HepG2 (cell line): ENCODE results near the gene OR6B3. TPM values are rescaled to one million over a fixed set of nuclear protein-coding genes. Genes with fewer than 3 reads are reported as not detected.

Experiments used
- ATAC-seq: fragments of 200-7000 bp; cut with Tn5 transposase; 3 replicates; pipeline ENCODE4 v1.9.1; 2020; ENCODE audit warnings: mild to moderate bottlenecking, moderate library complexity
- BruUV-seq: library from RNA; stranded (reverse); fragments of 400-500 nt; replicated peaks from 2 replicates; lab custom pipeline; 2021; lab: Mats Ljungman, UMichigan
- CTCF ChIA-PET: fragments of 300-600 bp; formaldehyde crosslinking; extraction: SDS; loops from one replicate; lab custom pipeline; 2021; ENCODE audit warnings: low total read pairs, inconsistent platforms, low intra/inter-chr PET ratio; lab: Yijun Ruan, JAX
- POLR2A ChIA-PET: fragments of 350-600 bp; sonication (Branson Sonifier 250); formaldehyde crosslinking; loops from one replicate; lab custom pipeline; 2020; ENCODE audit warnings: antibody characterized with exemption, inconsistent platforms; lab: Yijun Ruan, JAX
- DNase-seq: peaks from one replicate; pipeline ENCODE4 v3.0.0-alpha.2; 2015; ENCODE audit warnings: low spot score
- FAIRE-seq: peaks from 3 replicates; lab custom pipeline; 2011; peaks lifted over from hg19 to GRCh38; lab: Jason Lieb, UNC
- H2AFZ ChIP-seq: one replicate; pipeline ENCODE4 v1.6.1; 2011; ENCODE audit warnings: low read length, inconsistent platforms
- H3K27ac ChIP-seq: fragments of 300-600 bp; 3 replicates; pipeline ENCODE4 v1.8.0; 2011; ENCODE audit warnings: mixed run types, mild to moderate bottlenecking, mixed read lengths, low read length, inconsistent platforms; ENCODE audit not compliant: insufficient read depth; ENCODE audit errors: extremely low read length
- H3K27me3 ChIP-seq, 2 experiments: fragments of 200-600 bp in 1 of 2; 2 replicates in 1 of 2; 3 replicates in 1 of 2; pipeline versions ENCODE4 v1.6.0 to v1.8.0; 2011; ENCODE audit warnings: low read length in 2 of 2, mild to moderate bottlenecking in 2 of 2, moderate library complexity in 2 of 2, inconsistent platforms in 1 of 2; ENCODE audit not compliant: insufficient read depth in 2 of 2, control insufficient read depth in 1 of 2
- H3K36me3 ChIP-seq, 2 experiments: fragments of 200-600 bp in 1 of 2; replicated peaks in 1 of 2; 2 replicates in 1 of 2; 3 replicates in 1 of 2; pipeline versions ENCODE4 v1.5.1 to v1.8.0; 2011; ENCODE audit warnings: low read length in 2 of 2, inconsistent platforms in 1 of 2; ENCODE audit not compliant: insufficient read depth in 2 of 2, control insufficient read depth in 1 of 2
- H3K4me1 ChIP-seq: 2 replicates; pipeline ENCODE4 v1.5.1; 2012; ENCODE audit warnings: low read length, inconsistent platforms; ENCODE audit not compliant: insufficient read depth
- H3K4me2 ChIP-seq: 2 replicates; pipeline ENCODE4 v1.6.0; 2011; ENCODE audit warnings: low read depth, low read length, inconsistent platforms
- H3K4me3 ChIP-seq, 3 experiments: fragments of 200-600 bp in 1 of 3; sonication (generic), shearing (Covaris generic) in 1 of 3; replicated peaks in 1 of 3; 2 replicates each; pipeline ENCODE4 v1.5.1; 2011 to 2016; ENCODE audit warnings: low read length in 3 of 3, inconsistent platforms in 2 of 3, low read depth in 2 of 3, mild to moderate bottlenecking in 2 of 3, control low read depth in 1 of 3, mixed read lengths in 1 of 3; ENCODE audit not compliant: insufficient read depth in 1 of 3
- H3K79me2 ChIP-seq: one replicate; pipeline ENCODE4 v1.6.1; 2011; ENCODE audit warnings: low read length, inconsistent platforms; ENCODE audit not compliant: insufficient read depth
- H3K9ac ChIP-seq: 2 replicates; pipeline ENCODE4 v1.6.0; 2011; ENCODE audit warnings: mild to moderate bottlenecking, low read depth, low read length, inconsistent platforms; ENCODE audit not compliant: insufficient read depth
- H3K9me3 ChIP-seq: 2 replicates; pipeline ENCODE4 v1.5.1; 2012; ENCODE audit warnings: mild to moderate bottlenecking, low read length
- H4K20me1 ChIP-seq: 2 replicates; pipeline ENCODE4 v1.6.0; 2011; ENCODE audit warnings: inconsistent platforms, mild to moderate bottlenecking, low read length, moderate library complexity; ENCODE audit not compliant: insufficient read depth
- ERF ChIP-seq: IDR thresholded peaks from 2 replicates; pipeline ENCODE4 v1.6.1; 2018; ENCODE audit warnings: missing biosample characterization, missing genetic modification reagents
- FOXM1 ChIP-seq: sonication (generic); formaldehyde crosslinking; IDR thresholded peaks from 2 replicates; pipeline ENCODE4 v1.5.0; 2020; ENCODE audit warnings: missing genetic modification reagents
- HNRNPL ChIP-seq: fragments of 200-400 bp; formaldehyde crosslinking; IDR thresholded peaks from 2 replicates; pipeline ENCODE4 v1.6.1; 2017; ENCODE audit warnings: mild to moderate bottlenecking, low read depth, low read length
- SOX13 ChIP-seq, 3 experiments: fragments of 450-650 bp in 1 of 3; sonication (generic) in 1 of 3; formaldehyde crosslinking in 1 of 3; IDR thresholded peaks in 2 of 3; conservative IDR thresholded peaks in 1 of 3; 2 replicates each; pipeline versions ENCODE4 v1.5.0 to v1.6.1; 2016 to 2020; ENCODE audit warnings: antibody characterized with exemption in 1 of 3, mild to moderate bottlenecking in 1 of 3, missing compliant biosample characterization in 1 of 3, missing genetic modification reagents in 1 of 3, moderate library complexity in 1 of 3
- SOX5 ChIP-seq: IDR thresholded peaks from 2 replicates; pipeline ENCODE4 v1.6.1; 2016; ENCODE audit warnings: borderline replicate concordance
- ZNF12 ChIP-seq: sonication (generic); formaldehyde crosslinking; IDR thresholded peaks from 2 replicates; pipeline ENCODE4 v1.5.0; 2020; ENCODE audit warnings: missing genetic modification reagents
- WGBS: methylation state at CpG from one replicate; pipeline ENCODE4 v1.1.6; 2017; ENCODE audit warnings: low lambda C conversion rate; 5-methylcytosine and 5-hydroxymethylcytosine counted together
- in situ Hi-C: cut with HindIII; loops from 2 replicates; pipeline ENCODE4 v1.10.0; 2017; ENCODE audit warnings: low pct_unique_long_range_greater_than_20kb; ENCODE audit not compliant: extremely low pct_ligation_motif_present
- intact Hi-C: fragments of 100-400 bp; cut with micrococcal nuclease; formaldehyde crosslinking; loops from one replicate; pipeline ENCODE4 v1.10.0; 2022; ENCODE audit not compliant: unreplicated experiment
- polyA plus RNA-seq, 8 experiments: library from polyadenylated mRNA; depleted of rRNA in 3 of 8; stranded (reverse) in 7 of 8; unstranded in 1 of 8; fragments of >200 nt; fragmentation: Illumina TruSeq in 4 of 8; extraction: Trizol in 4 of 8; gene quantifications; 2 replicates each; pipeline versions ENCODE4 v1.2.1 to v1.2.3, GENCODE V29; 2011 to 2016; ENCODE audit warnings: low read depth in 4 of 8, missing spikeins in 1 of 8, mixed read lengths in 1 of 8; ENCODE audit not compliant: insufficient read depth in 1 of 8
- total RNA-seq, 5 experiments: library from RNA; depleted of rRNA; stranded (reverse); fragments of >200 nt; fragmentation: Illumina TruSeq; extraction: Trizol; gene quantifications; 2 replicates each; pipeline ENCODE4 v1.2.3, GENCODE V29; 2016; ENCODE audit warnings: low read depth in 1 of 5
- TF ChIP-seq, protein P1 (sequence below): sonication (generic); formaldehyde crosslinking; IDR thresholded peaks from one replicate; pipeline ENCODE4 v1.5.1; 2020; ENCODE audit warnings: mild to moderate bottlenecking, missing genetic modification reagents; ENCODE audit errors: not compliant biosample characterization
- TF ChIP-seq, protein P2 (sequence below): sonication (generic); formaldehyde crosslinking; IDR thresholded peaks from 2 replicates; pipeline ENCODE4 v1.4.0; 2020; ENCODE audit warnings: missing genetic modification reagents
- TF ChIP-seq, protein P3 (sequence below): sonication (generic); formaldehyde crosslinking; IDR thresholded peaks from 2 replicates; pipeline ENCODE4 v1.4.0; 2020; ENCODE audit warnings: missing genetic modification reagents, borderline replicate concordance

The OR6B3 gene
- total and polyA plus RNA-seq, 2 of the 13 experiments (the other 11 are each of a cell fraction or from before 2014, with no cell fraction given): not detected

DNA sequence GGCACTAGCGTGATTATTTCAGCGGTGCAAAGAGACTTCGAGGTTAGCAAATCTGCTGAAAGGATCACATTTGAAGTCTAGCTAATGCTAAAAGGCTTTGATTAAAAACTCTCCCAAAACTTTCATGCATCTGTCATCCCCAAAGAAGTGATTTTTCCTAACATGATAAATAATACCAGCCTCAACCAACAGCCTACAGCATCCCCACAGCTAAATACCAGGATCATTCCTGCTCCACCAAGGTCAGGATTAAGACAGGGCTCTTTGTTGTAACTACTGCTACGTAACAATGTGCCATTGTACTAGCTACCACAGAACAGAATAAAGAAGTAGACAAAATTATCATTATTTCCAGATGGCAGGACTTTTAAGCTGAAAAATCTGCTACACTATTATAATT is 1.6 kb downstream of the OR6B3 start:
- in situ Hi-C loops (no loop called here), intact Hi-C loops (no loop called here)
- Histone ChIP-seq H3K79me2 (no peaks in the 10 kb centered on the region), H3K27ac (no peak overlapping the region), H4K20me1 (no peaks in the 10 kb centered on the region; the same call in 1 of the 2 replicates), H3K4me3 (no peak overlapping the region), H3K9ac (no peak overlapping the region), H3K27me3 (peaks cover 5 to 87% of the 10 kb centered on the region in 2 experiments; a peak in 4 of 5 replicates), H3K4me2 (no peak overlapping the region), H3K9me3 (no peaks in the 10 kb centered on the region), H3K36me3 (no peaks in the 10 kb centered on the region), H3K4me1 (peaks cover 11% of the 10 kb centered on the region; the same call in 1 of the 2 replicates), H2AFZ (no peak overlapping the region)
- WGBS: 21% methylated on average over 4 of the region's 4 CpGs
- ChIA-PET POLR2A (interaction anchor here (1.5 kb wide), 1 partner anchor 26 kb away, joined by 4 read pairs; the partner anchor contains the start of gene NDUFA10), CTCF (no interaction called here)
- FAIRE-seq: no peak
- ATAC-seq: no peak
- BruUV-seq: no TSS peak
- peak; percentile 20 for DNase-seq
- TF ChIP-seq HNRNPL (no peak), FOXM1 (CRISPR knock-in tag) (no peak), SOX13 (IDR thresholded peaks at IDR 0.05) (no peak), SOX13 (CRISPR knock-in tag; conservative IDR thresholded peaks at IDR 0.05 in 1 of 2, IDR thresholded peaks at IDR 0.05 in 1 of 2) (peak in 1 of 2 experiments; percentile 76; a peak in 2 of 4 replicates), ZNF12 (peak; percentile 96), ERF (CRISPR knock-in tag) (no peak), SOX5 (CRISPR knock-in tag) (peak; percentile 43; the same call in 1 of the 2 replicates)
- TF ChIP-seq, protein P1, sequence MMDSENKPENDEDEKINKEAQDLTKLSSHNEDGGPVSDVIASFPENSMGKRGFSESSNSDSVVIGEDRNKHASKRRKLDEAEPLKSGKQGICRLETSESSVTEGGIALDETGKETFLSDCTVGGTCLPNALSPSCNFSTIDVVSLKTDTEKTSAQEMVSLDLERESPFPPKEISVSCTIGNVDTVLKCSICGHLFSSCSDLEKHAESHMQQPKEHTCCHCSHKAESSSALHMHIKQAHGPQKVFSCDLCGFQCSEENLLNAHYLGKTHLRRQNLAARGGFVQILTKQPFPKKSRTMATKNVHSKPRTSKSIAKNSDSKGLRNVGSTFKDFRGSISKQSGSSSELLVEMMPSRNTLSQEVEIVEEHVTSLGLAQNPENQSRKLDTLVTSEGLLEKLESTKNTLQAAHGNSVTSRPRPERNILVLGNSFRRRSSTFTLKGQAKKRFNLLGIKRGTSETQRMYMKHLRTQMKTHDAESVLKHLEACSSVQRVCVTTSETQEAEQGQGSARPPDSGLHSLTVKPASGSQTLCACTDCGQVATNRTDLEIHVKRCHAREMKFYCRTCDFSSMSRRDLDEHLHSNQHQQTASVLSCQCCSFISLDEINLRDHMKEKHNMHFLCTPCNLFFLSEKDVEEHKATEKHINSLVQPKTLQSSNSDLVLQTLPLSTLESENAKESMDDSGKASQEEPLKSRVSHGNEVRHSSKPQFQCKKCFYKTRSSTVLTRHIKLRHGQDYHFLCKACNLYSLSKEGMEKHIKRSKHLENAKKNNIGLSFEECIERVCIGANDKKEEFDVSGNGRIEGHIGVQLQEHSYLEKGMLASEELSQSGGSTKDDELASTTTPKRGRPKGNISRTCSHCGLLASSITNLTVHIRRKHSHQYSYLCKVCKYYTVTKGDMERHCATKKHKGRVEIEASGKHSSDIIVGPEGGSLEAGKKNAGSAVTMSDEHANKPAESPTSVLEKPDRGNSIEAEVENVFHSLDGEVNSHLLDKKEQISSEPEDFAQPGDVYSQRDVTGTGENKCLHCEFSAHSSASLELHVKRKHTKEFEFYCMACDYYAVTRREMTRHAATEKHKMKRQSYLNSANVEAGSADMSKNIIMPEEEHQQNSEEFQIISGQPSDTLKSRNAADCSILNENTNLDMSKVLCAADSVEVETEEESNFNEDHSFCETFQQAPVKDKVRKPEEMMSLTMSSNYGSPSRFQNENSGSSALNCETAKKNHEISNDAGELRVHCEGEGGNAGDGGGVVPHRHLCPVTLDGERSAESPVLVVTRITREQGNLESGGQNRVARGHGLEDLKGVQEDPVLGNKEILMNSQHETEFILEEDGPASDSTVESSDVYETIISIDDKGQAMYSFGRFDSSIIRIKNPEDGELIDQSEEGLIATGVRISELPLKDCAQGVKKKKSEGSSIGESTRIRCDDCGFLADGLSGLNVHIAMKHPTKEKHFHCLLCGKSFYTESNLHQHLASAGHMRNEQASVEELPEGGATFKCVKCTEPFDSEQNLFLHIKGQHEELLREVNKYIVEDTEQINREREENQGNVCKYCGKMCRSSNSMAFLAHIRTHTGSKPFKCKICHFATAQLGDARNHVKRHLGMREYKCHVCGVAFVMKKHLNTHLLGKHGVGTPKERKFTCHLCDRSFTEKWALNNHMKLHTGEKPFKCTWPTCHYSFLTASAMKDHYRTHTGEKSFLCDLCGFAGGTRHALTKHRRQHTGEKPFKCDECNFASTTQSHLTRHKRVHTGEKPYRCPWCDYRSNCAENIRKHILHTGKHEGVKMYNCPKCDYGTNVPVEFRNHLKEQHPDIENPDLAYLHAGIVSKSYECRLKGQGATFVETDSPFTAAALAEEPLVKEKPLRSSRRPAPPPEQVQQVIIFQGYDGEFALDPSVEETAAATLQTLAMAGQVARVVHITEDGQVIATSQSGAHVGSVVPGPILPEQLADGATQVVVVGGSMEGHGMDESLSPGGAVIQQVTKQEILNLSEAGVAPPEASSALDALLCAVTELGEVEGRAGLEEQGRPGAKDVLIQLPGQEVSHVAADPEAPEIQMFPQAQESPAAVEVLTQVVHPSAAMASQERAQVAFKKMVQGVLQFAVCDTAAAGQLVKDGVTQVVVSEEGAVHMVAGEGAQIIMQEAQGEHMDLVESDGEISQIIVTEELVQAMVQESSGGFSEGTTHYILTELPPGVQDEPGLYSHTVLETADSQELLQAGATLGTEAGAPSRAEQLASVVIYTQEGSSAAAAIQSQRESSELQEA: no peak
- TF ChIP-seq, protein P2, sequence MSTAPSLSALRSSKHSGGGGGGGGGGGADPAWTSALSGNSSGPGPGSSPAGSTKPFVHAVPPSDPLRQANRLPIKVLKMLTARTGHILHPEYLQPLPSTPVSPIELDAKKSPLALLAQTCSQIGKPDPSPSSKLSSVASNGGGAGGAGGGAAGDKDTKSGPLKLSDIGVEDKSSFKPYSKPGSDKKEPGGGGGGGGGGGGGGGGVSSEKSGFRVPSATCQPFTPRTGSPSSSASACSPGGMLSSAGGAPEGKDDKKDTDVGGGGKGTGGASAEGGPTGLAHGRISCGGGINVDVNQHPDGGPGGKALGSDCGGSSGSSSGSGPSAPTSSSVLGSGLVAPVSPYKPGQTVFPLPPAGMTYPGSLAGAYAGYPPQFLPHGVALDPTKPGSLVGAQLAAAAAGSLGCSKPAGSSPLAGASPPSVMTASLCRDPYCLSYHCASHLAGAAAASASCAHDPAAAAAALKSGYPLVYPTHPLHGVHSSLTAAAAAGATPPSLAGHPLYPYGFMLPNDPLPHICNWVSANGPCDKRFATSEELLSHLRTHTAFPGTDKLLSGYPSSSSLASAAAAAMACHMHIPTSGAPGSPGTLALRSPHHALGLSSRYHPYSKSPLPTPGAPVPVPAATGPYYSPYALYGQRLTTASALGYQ (CRISPR knock-in tag): no peak
- TF ChIP-seq, protein P3, sequence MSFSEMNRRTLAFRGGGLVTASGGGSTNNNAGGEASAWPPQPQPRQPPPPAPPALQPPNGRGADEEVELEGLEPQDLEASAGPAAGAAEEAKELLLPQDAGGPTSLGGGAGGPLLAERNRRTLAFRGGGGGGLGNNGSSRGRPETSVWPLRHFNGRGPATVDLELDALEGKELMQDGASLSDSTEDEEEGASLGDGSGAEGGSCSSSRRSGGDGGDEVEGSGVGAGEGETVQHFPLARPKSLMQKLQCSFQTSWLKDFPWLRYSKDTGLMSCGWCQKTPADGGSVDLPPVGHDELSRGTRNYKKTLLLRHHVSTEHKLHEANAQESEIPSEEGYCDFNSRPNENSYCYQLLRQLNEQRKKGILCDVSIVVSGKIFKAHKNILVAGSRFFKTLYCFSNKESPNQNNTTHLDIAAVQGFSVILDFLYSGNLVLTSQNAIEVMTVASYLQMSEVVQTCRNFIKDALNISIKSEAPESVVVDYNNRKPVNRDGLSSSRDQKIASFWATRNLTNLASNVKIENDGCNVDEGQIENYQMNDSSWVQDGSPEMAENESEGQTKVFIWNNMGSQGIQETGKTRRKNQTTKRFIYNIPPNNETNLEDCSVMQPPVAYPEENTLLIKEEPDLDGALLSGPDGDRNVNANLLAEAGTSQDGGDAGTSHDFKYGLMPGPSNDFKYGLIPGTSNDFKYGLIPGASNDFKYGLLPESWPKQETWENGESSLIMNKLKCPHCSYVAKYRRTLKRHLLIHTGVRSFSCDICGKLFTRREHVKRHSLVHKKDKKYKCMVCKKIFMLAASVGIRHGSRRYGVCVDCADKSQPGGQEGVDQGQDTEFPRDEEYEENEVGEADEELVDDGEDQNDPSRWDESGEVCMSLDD: no peak
